Measurements from ENCODE around the gene LMNB1.
A peak's percentile ranks its signal among the peaks of the same experiment; 100 is the strongest.
"Not testable (repeated sequence)": the region's sequence is repeated elsewhere in the genome, so short reads cannot be mapped to it uniquely, and the experiment has no call there.

Gene LMNB1

GRCh38 chr5:126763371-126763770 is 13.6 kb upstream of the LMNB1 start:
- Mint-ChIP-seq H3K27ac (peak overlapping the region; percentile 22), H3K27me3 (no peaks in the 10 kb centered on the region), H3K9me3 (no peaks in the 10 kb centered on the region), H3K4me1 (ENCODE audit: low read depth) (peaks cover 51% of the 10 kb centered on the region), H3K36me3 (ENCODE audit: low read depth) (no peaks in the 10 kb centered on the region), H3K4me3 (no peak overlapping the region)

- H3K4me3 Mint-ChIP-seq = no peak overlapping the region
- H3K9me3 Mint-ChIP-seq = no peaks in the 10 kb centered on the region
- H3K4me1 Mint-ChIP-seq (ENCODE audit: low read depth) = no peaks in the 10 kb centered on the region
- no peaks in the 10 kb centered on the region for H3K27me3 Mint-ChIP-seq
- no peaks in the 10 kb centered on the region for H3K36me3 Mint-ChIP-seq (ENCODE audit: low read depth)
- no peak overlapping the region for H3K27ac Mint-ChIP-seq
Observed at GRCh38 chr5:126769703-126770102, 7.2 kb upstream of the LMNB1 start.

GRCh38 chr5:126773536-126773935 is 3.4 kb upstream of the LMNB1 start:
- not testable (repeated sequence) for H3K27me3 Mint-ChIP-seq; H3K36me3 Mint-ChIP-seq (ENCODE audit: low read depth); H3K9me3 Mint-ChIP-seq; H3K27ac Mint-ChIP-seq; H3K4me3 Mint-ChIP-seq
- H3K4me1 Mint-ChIP-seq (ENCODE audit: low read depth) = peaks cover 13% of the 10 kb centered on the region

- H3K27ac Mint-ChIP-seq, H3K27me3 Mint-ChIP-seq, H3K4me3 Mint-ChIP-seq, H3K9me3 Mint-ChIP-seq: not testable (repeated sequence)
- H3K4me1 Mint-ChIP-seq (ENCODE audit: low read depth) = peaks cover 21% of the 10 kb centered on the region
- peaks cover 16% of the 10 kb centered on the region for H3K36me3 Mint-ChIP-seq (ENCODE audit: low read depth)
Observed at GRCh38 chr5:126774595-126774994, 2.3 kb upstream of the LMNB1 start.

- H3K36me3 Mint-ChIP-seq (ENCODE audit: low read depth) = peaks cover 27% of the 10 kb centered on the region
- H3K27ac Mint-ChIP-seq = peak overlapping the region; percentile 96
- peak overlapping the region; percentile 94 for H3K4me3 Mint-ChIP-seq
- H3K4me1 Mint-ChIP-seq (ENCODE audit: low read depth) = peaks cover 41% of the 10 kb centered on the region
- no peaks in the 10 kb centered on the region for H3K9me3 Mint-ChIP-seq
- no peaks in the 10 kb centered on the region for H3K27me3 Mint-ChIP-seq
Observed at GRCh38 chr5:126777257-126777974, 480 bp downstream of the LMNB1 start.

GRCh38 chr5:126777975-126778674 is 1.2 kb downstream of the LMNB1 start:
- Mint-ChIP-seq H3K27ac (peak overlapping the region; percentile 96), H3K4me1 (ENCODE audit: low read depth) (peaks cover 41% of the 10 kb centered on the region), H3K4me3 (peak overlapping the region; percentile 94), H3K27me3 (no peaks in the 10 kb centered on the region), H3K36me3 (ENCODE audit: low read depth) (peaks cover 27% of the 10 kb centered on the region), H3K9me3 (no peaks in the 10 kb centered on the region)

GRCh38 chr5:126778675-126779403 is 1.9 kb downstream of the LMNB1 start:
- no peaks in the 10 kb centered on the region for H3K27me3 Mint-ChIP-seq
- peak overlapping the region; percentile 96 for H3K27ac Mint-ChIP-seq
- H3K4me3 Mint-ChIP-seq = peak overlapping the region; percentile 94
- H3K9me3 Mint-ChIP-seq = no peaks in the 10 kb centered on the region
- peaks cover 47% of the 10 kb centered on the region for H3K4me1 Mint-ChIP-seq (ENCODE audit: low read depth)
- peaks cover 32% of the 10 kb centered on the region for H3K36me3 Mint-ChIP-seq (ENCODE audit: low read depth)

GRCh38 chr5:126780165-126780827 is 3.4 kb downstream of the LMNB1 start:
- H3K9me3 Mint-ChIP-seq = no peaks in the 10 kb centered on the region
- H3K4me3 Mint-ChIP-seq = peak overlapping the region; percentile 94
- peaks cover 33% of the 10 kb centered on the region for H3K36me3 Mint-ChIP-seq (ENCODE audit: low read depth)
- no peaks in the 10 kb centered on the region for H3K27me3 Mint-ChIP-seq
- H3K27ac Mint-ChIP-seq = no peak overlapping the region
- peaks cover 46% of the 10 kb centered on the region for H3K4me1 Mint-ChIP-seq (ENCODE audit: low read depth)

- not testable (repeated sequence) for H3K9me3 Mint-ChIP-seq, H3K27me3 Mint-ChIP-seq
- H3K4me1 Mint-ChIP-seq (ENCODE audit: low read depth) = peaks cover 56% of the 10 kb centered on the region
Observed at GRCh38 chr5:126788409-126788808, 11.5 kb downstream of the LMNB1 start.

GRCh38 chr5:126793097-126793496 is 16.2 kb downstream of the LMNB1 start:
- Mint-ChIP-seq H3K4me3 (no peak overlapping the region), H3K9me3 (no peaks in the 10 kb centered on the region), H3K4me1 (ENCODE audit: low read depth) (peaks cover 49% of the 10 kb centered on the region), H3K27ac (no peak overlapping the region), H3K36me3 (ENCODE audit: low read depth) (peaks cover 38% of the 10 kb centered on the region), H3K27me3 (no peaks in the 10 kb centered on the region)

More at GRCh38 chr5:126788409-126788808, 11.5 kb downstream of the LMNB1 start:
- peak overlapping the region; percentile 42 for H3K27ac Mint-ChIP-seq
- H3K36me3 Mint-ChIP-seq (ENCODE audit: low read depth) = peaks cover 41% of the 10 kb centered on the region
- not testable (repeated sequence) for H3K4me3 Mint-ChIP-seq

GRCh38 chr5:126793648-126794047 is 16.7 kb downstream of the LMNB1 start:
- not testable (repeated sequence) for H3K27ac Mint-ChIP-seq, H3K27me3 Mint-ChIP-seq, H3K9me3 Mint-ChIP-seq, H3K4me3 Mint-ChIP-seq
- Mint-ChIP-seq H3K36me3 (ENCODE audit: low read depth) (peaks cover 33% of the 10 kb centered on the region), H3K4me1 (ENCODE audit: low read depth) (peaks cover 48% of the 10 kb centered on the region)

- H3K9me3 Mint-ChIP-seq = no peaks in the 10 kb centered on the region
- no peak overlapping the region for H3K27ac Mint-ChIP-seq
- peaks cover 31% of the 10 kb centered on the region for H3K36me3 Mint-ChIP-seq (ENCODE audit: low read depth)
- peaks cover 45% of the 10 kb centered on the region for H3K4me1 Mint-ChIP-seq (ENCODE audit: low read depth)
- H3K27me3 Mint-ChIP-seq = no peaks in the 10 kb centered on the region
- no peak overlapping the region for H3K4me3 Mint-ChIP-seq
Observed at GRCh38 chr5:126794157-126794828, 17.4 kb downstream of the LMNB1 start.

GRCh38 chr5:126799780-126800179 is 22.8 kb downstream of the LMNB1 start:
- peaks cover 37% of the 10 kb centered on the region for H3K4me1 Mint-ChIP-seq (ENCODE audit: low read depth)
- H3K27me3 Mint-ChIP-seq = no peaks in the 10 kb centered on the region
- H3K27ac Mint-ChIP-seq = peak overlapping the region; percentile 21
- H3K36me3 Mint-ChIP-seq (ENCODE audit: low read depth) = peaks cover 18% of the 10 kb centered on the region
- H3K4me3 Mint-ChIP-seq = no peak overlapping the region
- H3K9me3 Mint-ChIP-seq = no peaks in the 10 kb centered on the region

- no peaks in the 10 kb centered on the region for H3K9me3 Mint-ChIP-seq
- H3K27me3 Mint-ChIP-seq = no peaks in the 10 kb centered on the region
- H3K27ac Mint-ChIP-seq = no peak overlapping the region
- peaks cover 29% of the 10 kb centered on the region for H3K36me3 Mint-ChIP-seq (ENCODE audit: low read depth)
- H3K4me1 Mint-ChIP-seq (ENCODE audit: low read depth) = peaks cover 36% of the 10 kb centered on the region
- H3K4me3 Mint-ChIP-seq = no peak overlapping the region
Observed at GRCh38 chr5:126801174-126801991, 24.4 kb downstream of the LMNB1 start.

Measured in stimulated activated naive CD8-positive, alpha-beta T cell treated with anti-CD3 and anti-CD28 coated beads, Interleukin-15, Interleukin-2, amounts not matched to agents 100 ng/mL and 50 ng/mL, for 24 hours (primary cell).